Stimulated activated CD4-positive, alpha-beta T cell treated with anti-CD3 and anti-CD28 coated beads, TNF-alpha, amount 100 ng/mL, for 1 hour (primary cell): ENCODE measurements around the gene CAPN6.

Experiments used
- DNase-seq, 3 donors: peaks; one replicate each; pipeline ENCODE4 v3.0.0-alpha.2; 2020; ENCODE audit warnings: low read depth in 3 of 3, low spot score in 1 of 3

Gene CAPN6

DNA sequence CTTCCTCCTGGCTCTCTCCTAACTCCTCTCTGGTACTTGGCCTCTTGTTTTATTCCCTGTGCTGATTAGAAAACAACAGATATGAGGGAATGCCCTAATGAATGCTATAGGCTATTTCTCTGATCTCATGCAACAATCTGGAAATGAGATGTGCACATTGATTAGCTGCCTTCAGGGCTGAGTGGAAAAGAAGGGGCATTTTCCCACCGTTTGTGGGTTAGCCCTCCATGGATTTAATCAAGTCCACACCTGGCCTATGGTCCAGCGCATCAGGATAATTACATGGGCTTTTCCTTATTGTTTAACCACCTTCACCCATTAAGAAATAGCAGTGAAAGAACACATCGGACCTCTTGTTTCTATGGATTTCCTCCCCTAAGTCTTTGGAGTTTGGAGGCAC, 70.0 kb downstream of the CAPN6 start:
- no peak for DNase-seq

DNA sequence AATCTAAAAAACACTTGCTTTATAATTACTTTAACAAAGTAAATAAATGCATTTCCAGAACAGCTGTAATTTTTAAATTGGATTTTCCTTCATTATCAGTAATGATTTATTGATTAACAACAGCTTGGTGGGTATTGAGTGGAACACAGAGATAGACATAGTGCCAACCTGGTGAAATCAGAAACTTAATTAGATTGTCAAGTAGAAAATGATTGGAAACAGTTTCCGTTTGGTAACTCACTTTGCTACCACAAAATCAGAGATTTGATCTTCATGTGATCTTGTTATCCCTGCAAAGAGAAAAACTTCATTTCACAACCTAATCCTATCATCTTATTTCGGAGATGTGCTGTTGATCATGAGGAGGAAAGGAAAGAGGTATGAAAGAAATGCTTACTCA, 70.8 kb downstream of the CAPN6 start:
- no peak for DNase-seq
